Measurements from ENCODE around the gene BRD7.

The BRD7 gene

DNA sequence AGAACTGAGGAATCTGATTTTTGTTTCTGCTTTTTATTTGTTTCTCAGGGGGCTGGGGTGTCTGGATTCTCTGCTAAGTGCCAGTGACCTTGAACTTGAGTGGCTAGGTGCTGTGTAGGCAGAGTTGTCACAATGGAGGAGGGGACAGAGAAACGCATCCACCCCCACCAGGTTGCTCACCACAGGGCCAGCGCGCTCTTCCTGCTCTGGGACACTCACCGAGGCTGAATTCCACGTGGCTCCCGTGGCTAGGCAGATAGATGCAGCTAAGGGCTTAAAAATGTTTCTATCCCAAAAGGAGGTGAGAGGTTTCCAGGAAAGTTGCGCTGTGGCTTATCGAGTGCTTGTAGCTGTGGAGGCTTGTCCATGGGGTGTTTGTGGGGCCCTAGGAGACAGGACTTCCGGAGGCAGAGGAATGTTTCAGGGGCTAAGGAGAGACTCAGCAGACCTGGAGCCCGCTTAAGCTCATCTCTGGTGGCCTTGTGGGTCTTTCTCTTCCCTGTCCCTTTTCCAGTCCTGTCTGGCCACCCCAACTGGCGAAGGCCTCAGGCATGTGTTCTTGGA is 65.7 kb downstream of the BRD7 start:
- H3K9me3 ChIP-seq (ENCODE audit: control insufficient read depth, insufficient read depth, low read length), result no peaks in the 10 kb centered on the region
- no peaks in the 10 kb centered on the region for H3K4me1 ChIP-seq (ENCODE audit: insufficient read depth, low read length)
- H3K9ac ChIP-seq (ENCODE audit: low read depth, low read length), result no peak overlapping the region
- H3K36me3 ChIP-seq (ENCODE audit: insufficient read depth, low read length), result no peaks in the 10 kb centered on the region

DNA sequence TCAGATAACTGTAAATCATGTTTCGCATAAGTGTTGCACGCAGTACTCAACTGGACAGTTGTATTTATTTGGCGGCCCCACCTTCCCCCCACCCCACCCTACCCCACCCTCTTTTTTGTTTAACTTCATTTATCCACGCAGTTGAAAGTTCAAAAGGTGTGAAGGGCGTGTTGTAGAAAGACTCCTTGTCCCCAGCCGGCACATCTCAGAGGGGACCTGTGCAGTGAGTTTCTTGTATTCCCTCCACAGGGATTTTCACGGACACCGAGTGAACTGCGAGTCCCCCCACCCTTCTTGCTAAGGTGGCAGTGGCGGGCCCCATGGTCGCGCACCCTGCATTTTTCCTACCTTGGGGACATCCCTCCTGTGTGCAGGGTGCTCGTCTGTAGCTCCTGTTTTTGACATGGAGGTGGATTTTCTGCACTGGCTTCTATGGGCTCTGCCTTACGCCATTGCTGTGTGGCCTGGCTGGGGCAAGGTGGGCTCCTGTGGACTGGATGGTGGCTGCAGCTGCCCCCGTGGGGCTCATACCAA is 66.2 kb downstream of the BRD7 start:
- Histone ChIP-seq H3K9me3 (ENCODE audit: control insufficient read depth, insufficient read depth, low read length) (no peaks in the 10 kb centered on the region), H3K9ac (ENCODE audit: low read depth, low read length) (no peak overlapping the region), H3K36me3 (ENCODE audit: insufficient read depth, low read length) (no peaks in the 10 kb centered on the region)

GRCh38 chr16:50301626-50302471 is 66.9 kb downstream of the BRD7 start:
- Histone ChIP-seq H3K4me1 (ENCODE audit: insufficient read depth, low read length) (no peaks in the 10 kb centered on the region), H3K36me3 (ENCODE audit: insufficient read depth, low read length) (no peaks in the 10 kb centered on the region), H3K9ac (ENCODE audit: low read depth, low read length) (no peak overlapping the region), H3K9me3 (ENCODE audit: control insufficient read depth, insufficient read depth, low read length) (no peaks in the 10 kb centered on the region)

More for the DNA sequence above, 66.2 kb downstream of the BRD7 start:
- no peaks in the 10 kb centered on the region for H3K4me1 ChIP-seq (ENCODE audit: insufficient read depth, low read length)

DNA sequence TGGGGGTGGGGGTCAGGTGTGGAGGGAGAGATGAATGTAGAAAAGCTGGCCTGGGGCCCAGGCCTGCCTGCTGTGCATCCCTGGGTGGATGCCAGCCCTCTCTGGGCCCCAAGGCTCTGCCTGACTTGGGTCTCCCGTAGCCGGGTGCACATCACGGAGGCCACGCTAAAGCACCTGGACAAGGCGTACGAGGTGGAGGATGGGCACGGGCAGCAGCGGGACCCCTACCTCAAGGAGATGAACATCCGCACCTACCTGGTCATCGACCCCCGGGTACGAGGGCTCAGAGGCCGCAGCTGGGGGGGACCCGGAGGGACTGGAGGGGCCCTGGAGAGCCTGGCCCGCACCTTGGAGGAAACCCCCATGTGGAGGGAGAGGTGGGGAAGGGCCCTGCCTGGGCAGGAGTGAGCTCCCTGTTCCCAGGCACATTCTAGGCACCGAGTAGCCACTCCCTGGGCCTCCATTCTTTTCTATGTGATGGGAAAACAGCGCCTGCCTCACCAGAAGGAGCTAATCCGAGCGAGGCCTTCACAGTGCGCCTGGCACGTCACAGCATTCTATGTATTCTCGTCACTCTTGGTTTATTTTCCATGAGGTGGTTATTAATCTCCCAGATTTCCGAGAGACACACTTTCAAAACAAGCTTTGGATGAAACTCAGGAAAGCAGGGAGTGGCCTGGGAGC is 67.7 kb downstream of the BRD7 start:
- Histone ChIP-seq H3K9me3 (ENCODE audit: control insufficient read depth, insufficient read depth, low read length) (no peaks in the 10 kb centered on the region), H3K36me3 (ENCODE audit: insufficient read depth, low read length) (no peaks in the 10 kb centered on the region), H3K9ac (ENCODE audit: low read depth, low read length) (no peak overlapping the region), H3K4me1 (ENCODE audit: insufficient read depth, low read length) (no peaks in the 10 kb centered on the region)

GRCh38 chr16:50299508-50300105 is 69.2 kb downstream of the BRD7 start:
- Histone ChIP-seq H3K36me3 (ENCODE audit: insufficient read depth, low read length) (no peaks in the 10 kb centered on the region), H3K9ac (ENCODE audit: low read depth, low read length) (no peak overlapping the region), H3K4me1 (ENCODE audit: insufficient read depth, low read length) (no peaks in the 10 kb centered on the region)

GRCh38 chr16:50298591-50299507 is 69.9 kb downstream of the BRD7 start:
- H3K4me1 ChIP-seq (ENCODE audit: insufficient read depth, low read length), result no peaks in the 10 kb centered on the region

More at GRCh38 chr16:50299508-50300105, 69.2 kb downstream of the BRD7 start:
- H3K9me3 ChIP-seq (ENCODE audit: control insufficient read depth, insufficient read depth, low read length), result no peaks in the 10 kb centered on the region

GRCh38 chr16:50298075-50298460 is 70.7 kb downstream of the BRD7 start:
- Histone ChIP-seq H3K36me3 (ENCODE audit: insufficient read depth, low read length) (no peaks in the 10 kb centered on the region), H3K9ac (ENCODE audit: low read depth, low read length) (no peak overlapping the region), H3K4me1 (ENCODE audit: insufficient read depth, low read length) (no peaks in the 10 kb centered on the region), H3K9me3 (ENCODE audit: control insufficient read depth, insufficient read depth, low read length) (no peaks in the 10 kb centered on the region)

More at GRCh38 chr16:50298591-50299507, 69.9 kb downstream of the BRD7 start:
- Histone ChIP-seq H3K9ac (ENCODE audit: low read depth, low read length) (no peak overlapping the region), H3K36me3 (ENCODE audit: insufficient read depth, low read length) (no peaks in the 10 kb centered on the region), H3K9me3 (ENCODE audit: control insufficient read depth, insufficient read depth, low read length) (no peaks in the 10 kb centered on the region)

DNA sequence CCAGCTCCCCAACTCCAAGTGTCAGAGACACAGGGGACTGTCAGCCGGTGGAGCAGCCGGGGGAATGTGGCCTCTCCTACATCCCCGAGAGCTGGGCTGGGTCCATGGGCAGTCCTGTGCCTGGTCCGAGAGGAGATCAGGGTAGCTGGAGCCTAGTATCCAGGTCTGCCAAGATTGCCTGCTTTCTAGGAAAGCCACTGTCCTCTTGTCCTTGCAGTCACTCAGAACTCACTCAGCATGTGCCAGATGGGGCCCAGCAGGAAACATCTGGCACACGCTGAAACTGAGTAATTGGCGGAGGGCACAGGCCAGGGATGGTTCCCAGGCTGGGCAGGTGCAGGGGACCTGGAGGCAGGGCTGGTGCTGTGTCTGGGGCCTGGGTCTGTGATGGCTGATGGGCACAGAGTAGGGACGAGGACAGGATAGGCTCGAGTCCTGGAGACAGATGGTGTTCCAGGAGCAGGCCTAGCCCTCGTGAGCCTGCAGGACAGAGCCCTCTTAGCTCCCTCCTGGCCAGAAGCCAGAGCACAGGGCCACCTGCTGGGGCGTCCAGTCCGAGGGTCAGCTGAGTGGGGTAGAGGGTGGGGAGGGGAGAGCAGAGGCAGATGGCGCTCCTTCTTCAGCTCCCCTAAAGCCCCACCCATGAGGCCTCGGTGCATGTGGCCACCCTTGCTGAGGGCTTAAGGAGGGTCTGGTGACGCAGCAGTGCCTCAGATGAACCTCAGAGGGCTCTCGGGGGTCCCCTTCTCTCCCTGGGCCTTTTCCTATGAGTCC is 71.3 kb downstream of the BRD7 start:
- Histone ChIP-seq H3K9me3 (ENCODE audit: control insufficient read depth, insufficient read depth, low read length) (no peaks in the 10 kb centered on the region), H3K9ac (ENCODE audit: low read depth, low read length) (no peak overlapping the region), H3K4me1 (ENCODE audit: insufficient read depth, low read length) (no peaks in the 10 kb centered on the region), H3K36me3 (ENCODE audit: insufficient read depth, low read length) (no peaks in the 10 kb centered on the region)

- Histone ChIP-seq H3K4me1 (ENCODE audit: insufficient read depth, low read length) (no peaks in the 10 kb centered on the region), H3K36me3 (ENCODE audit: insufficient read depth, low read length) (no peaks in the 10 kb centered on the region), H3K9me3 (ENCODE audit: control insufficient read depth, insufficient read depth, low read length) (no peaks in the 10 kb centered on the region), H3K9ac (ENCODE audit: low read depth, low read length) (no peak overlapping the region)
Observed at GRCh38 chr16:50296807-50297206, 72.0 kb downstream of the BRD7 start.

DNA sequence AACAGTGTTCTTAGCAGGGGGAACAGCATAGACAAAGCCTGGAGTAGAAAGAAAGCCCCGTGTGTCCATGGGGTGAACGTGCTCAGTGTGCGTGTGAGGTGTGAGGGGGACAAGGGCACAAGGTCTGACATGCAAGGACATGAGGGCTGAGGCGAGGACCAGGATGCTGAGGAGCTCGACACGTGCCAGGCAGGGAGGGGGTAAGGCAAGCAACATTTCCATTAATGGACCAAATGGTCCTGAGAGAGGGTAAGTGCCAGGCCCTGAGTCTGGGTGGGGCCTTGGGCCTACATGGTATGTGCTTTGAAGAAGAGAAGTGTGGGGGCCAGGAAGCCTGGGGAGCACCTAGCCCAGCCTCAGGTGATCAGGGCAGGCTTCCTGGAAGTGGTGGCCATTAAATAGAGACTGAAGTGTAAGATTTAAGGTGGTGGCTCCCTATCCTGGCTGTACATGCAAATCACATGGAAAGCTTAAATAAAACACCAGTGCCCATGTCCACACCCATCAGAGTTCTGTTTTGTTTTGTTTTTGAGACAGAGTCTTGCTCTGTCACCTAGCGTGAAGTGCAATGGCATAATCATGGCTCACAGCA is 73.2 kb downstream of the BRD7 start:
- H3K36me3 ChIP-seq (ENCODE audit: insufficient read depth, low read length), result no peaks in the 10 kb centered on the region
- H3K4me1 ChIP-seq (ENCODE audit: insufficient read depth, low read length), result no peaks in the 10 kb centered on the region
- no peak overlapping the region for H3K9ac ChIP-seq (ENCODE audit: low read depth, low read length)
- no peaks in the 10 kb centered on the region for H3K9me3 ChIP-seq (ENCODE audit: control insufficient read depth, insufficient read depth, low read length)

DNA sequence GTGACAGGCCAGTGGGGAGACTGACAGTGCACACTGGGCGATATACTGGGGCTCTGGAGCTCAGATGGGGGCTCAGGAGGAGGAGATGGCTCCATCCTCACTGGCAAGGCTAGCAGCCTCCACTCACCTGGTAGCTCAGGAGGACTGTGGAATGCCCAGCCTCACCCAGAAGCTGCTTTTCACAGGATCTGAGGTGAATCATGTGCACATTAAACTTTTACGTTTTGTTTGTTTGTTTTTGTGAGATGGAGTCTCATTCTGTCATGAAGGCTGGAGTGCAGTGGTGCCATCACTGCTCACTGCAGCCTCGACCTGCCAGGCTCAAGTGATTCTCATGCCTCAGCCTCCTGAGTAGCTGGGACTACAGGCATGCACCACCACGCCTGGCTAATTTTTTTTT is 73.8 kb downstream of the BRD7 start:
- Histone ChIP-seq H3K9ac (ENCODE audit: low read depth, low read length) (no peak overlapping the region), H3K4me1 (ENCODE audit: insufficient read depth, low read length) (no peaks in the 10 kb centered on the region), H3K9me3 (ENCODE audit: control insufficient read depth, insufficient read depth, low read length) (no peaks in the 10 kb centered on the region), H3K36me3 (ENCODE audit: insufficient read depth, low read length) (no peaks in the 10 kb centered on the region)

DNA sequence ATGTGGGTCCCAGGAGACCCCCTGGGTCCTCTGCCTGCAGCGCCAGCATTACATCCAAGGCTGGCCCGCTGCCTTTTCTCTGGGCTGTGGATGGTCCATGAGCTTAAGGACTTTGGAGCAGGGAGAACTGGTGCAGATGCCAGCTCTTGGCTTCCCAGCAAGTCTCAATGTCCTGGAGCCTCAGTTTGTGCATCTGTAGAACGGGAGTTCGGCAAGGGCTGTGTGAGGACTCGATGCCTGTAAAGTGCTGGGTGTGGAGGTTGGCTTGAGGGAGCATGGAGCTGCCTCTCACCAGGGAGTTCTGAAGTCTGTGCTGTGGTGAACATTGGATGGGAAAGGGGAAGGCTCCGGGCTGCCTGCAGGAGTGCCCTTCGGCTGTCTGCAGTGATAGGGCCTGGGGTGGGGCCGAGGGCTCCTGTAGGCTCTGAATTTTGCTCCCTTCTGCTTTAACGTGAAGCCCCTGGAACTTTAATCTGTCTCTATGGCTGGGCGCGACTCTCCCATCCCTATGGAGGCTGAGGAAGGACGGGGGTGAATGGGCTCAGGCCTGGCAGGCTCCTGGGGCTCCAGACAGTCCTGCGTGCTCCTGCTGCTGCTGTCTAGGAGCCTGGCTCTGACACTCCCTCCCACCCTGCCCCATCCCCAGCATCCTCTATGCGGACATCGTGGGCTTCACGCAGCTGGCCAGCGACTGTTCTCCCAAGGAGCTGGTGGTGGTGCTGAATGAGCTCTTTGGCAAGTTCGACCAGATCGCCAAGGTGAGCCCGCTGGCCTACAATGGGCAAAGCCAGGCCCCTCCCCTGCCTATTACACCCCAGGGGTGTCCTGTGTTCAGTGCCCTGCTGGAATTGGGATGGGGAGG is 74.6 kb downstream of the BRD7 start:
- H3K9me3 ChIP-seq (ENCODE audit: control insufficient read depth, insufficient read depth, low read length), result no peaks in the 10 kb centered on the region
- H3K4me1 ChIP-seq (ENCODE audit: insufficient read depth, low read length), result no peaks in the 10 kb centered on the region
- no peaks in the 10 kb centered on the region for H3K36me3 ChIP-seq (ENCODE audit: insufficient read depth, low read length)
- no peak overlapping the region for H3K9ac ChIP-seq (ENCODE audit: low read depth, low read length)

Data from ES-I3 (cell line).